Colonic mucosa (tissue), 4 donors: Measurements from ENCODE around the gene LETMD1. TPM values are rescaled to one million over a fixed set of nuclear protein-coding genes. Genes with fewer than 3 reads are reported as not detected.
"Not testable (repeated sequence)": the region's sequence is repeated elsewhere in the genome, so short reads cannot be mapped to it uniquely, and the experiment has no call there.

Experiments
- DNase-seq: peaks from one replicate; pipeline ENCODE4 v3.0.0-alpha.2; 2020
- H3K27ac ChIP-seq: fragments of 200-600 bp; one replicate; pipeline ENCODE4 v1.8.0; 2021
- H3K27me3 ChIP-seq: fragments of 200-600 bp; one replicate; pipeline ENCODE4 v1.8.0; 2021
- H3K36me3 ChIP-seq: fragments of 200-600 bp; one replicate; pipeline ENCODE4 v1.8.0; 2021
- H3K4me1 ChIP-seq: fragments of 200-600 bp; one replicate; pipeline ENCODE4 v1.8.0; 2021; ENCODE audit warnings: mild to moderate bottlenecking
- H3K4me3 ChIP-seq: fragments of 200-600 bp; one replicate; pipeline ENCODE4 v1.8.0; 2021
- H3K9ac ChIP-seq, 2 donors: one replicate each; pipeline ENCODE4 v1.7.0; 2013; ENCODE audit warnings: control low read depth in 2 of 2, low read depth in 2 of 2, low read length in 2 of 2
- H3K9me3 ChIP-seq: fragments of 200-600 bp; one replicate; pipeline ENCODE4 v1.8.0; 2021
- intact Hi-C: fragments of 100-400 bp; cut with DNase I; formaldehyde crosslinking; loops from one replicate; pipeline ENCODE4 v1.14.1; 2022
- total RNA-seq, 2 donors: library from RNA; stranded (reverse); fragmentation: NEBNext Ultra II Directional in 1 of 2; extraction: Animal tissue kit (Norgen Biotek cat#: 25700) in 1 of 2; gene quantifications; one replicate each; pipeline ENCODE4 v1.2.1, GENCODE V29; 2021
- TF ChIP-seq, protein P1 (sequence below): fragments of 200-600 bp; IDR thresholded peaks from one replicate; pipeline ENCODE4 v1.8.0; 2022; ENCODE audit warnings: antibody characterized with exemption, mild to moderate bottlenecking
- donor health status: healthy.
- donor health status: DM: no; HTN: no; CAD: no.
- donor health status: DM: no; HTN: no; CAD: no.

Gene LETMD1
- total RNA-seq, 2 donors from 2014 or later = 54.8 to 67.8 TPM

DNA sequence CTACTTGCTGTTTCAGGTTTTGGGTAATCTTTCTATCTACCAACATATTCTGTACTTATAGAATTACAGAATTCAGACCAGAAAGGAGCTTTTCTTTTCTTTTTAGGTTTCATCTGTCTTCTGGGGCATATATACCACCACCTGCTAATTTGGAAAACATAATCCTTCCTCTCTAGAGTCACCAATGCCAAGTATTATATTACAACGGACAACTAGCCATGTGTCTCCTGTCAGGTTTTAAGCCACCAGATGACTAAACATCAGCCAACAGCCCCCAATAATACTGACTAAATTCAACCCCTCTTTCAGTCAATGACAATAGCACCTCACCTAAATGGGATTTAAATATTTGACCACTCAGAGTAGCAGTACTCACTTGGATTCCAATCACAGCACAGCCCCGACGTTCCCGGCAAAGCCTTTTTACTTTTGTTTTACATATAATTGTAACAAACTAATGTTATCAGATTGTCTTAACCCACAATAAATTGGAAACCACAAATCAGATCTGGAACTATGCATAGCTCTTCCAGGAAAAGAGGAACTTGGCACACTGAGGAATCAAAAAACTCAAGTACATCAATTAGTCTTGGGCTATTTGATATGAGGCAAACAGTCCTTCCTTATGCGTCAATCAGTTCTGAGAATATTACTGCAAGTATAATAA lies 35.4 kb upstream of the LETMD1 start:
- no peaks in the 10 kb centered on the region for H3K9me3 ChIP-seq
- no peak overlapping the region for H3K27ac ChIP-seq
- no peak for DNase-seq
- no peaks in the 10 kb centered on the region for H3K36me3 ChIP-seq
- intact Hi-C loops = no loop called here
- no peak overlapping the region for H3K4me3 ChIP-seq
- TF ChIP-seq, protein P1, sequence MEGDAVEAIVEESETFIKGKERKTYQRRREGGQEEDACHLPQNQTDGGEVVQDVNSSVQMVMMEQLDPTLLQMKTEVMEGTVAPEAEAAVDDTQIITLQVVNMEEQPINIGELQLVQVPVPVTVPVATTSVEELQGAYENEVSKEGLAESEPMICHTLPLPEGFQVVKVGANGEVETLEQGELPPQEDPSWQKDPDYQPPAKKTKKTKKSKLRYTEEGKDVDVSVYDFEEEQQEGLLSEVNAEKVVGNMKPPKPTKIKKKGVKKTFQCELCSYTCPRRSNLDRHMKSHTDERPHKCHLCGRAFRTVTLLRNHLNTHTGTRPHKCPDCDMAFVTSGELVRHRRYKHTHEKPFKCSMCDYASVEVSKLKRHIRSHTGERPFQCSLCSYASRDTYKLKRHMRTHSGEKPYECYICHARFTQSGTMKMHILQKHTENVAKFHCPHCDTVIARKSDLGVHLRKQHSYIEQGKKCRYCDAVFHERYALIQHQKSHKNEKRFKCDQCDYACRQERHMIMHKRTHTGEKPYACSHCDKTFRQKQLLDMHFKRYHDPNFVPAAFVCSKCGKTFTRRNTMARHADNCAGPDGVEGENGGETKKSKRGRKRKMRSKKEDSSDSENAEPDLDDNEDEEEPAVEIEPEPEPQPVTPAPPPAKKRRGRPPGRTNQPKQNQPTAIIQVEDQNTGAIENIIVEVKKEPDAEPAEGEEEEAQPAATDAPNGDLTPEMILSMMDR = no peak
- no peaks in the 10 kb centered on the region for H3K27me3 ChIP-seq
- peaks cover 5% of the 10 kb centered on the region for H3K4me1 ChIP-seq
- H3K9ac ChIP-seq = no peak overlapping the region

- H3K9ac ChIP-seq = no peak overlapping the region
- TF ChIP-seq, protein P1 = no peak
- intact Hi-C loops = no loop called here
- H3K9me3 ChIP-seq = no peaks in the 10 kb centered on the region
- no peak overlapping the region for H3K27ac ChIP-seq
- H3K4me1 ChIP-seq = peaks cover 5% of the 10 kb centered on the region
- H3K36me3 ChIP-seq = no peaks in the 10 kb centered on the region
- H3K27me3 ChIP-seq = no peaks in the 10 kb centered on the region
- DNase-seq = no peak
- H3K4me3 ChIP-seq = no peak overlapping the region
Measured at GRCh38 chr12:51013441-51013840, 34.7 kb upstream of the LETMD1 start.

GRCh38 chr12:51014467-51014866 lies 33.7 kb upstream of the LETMD1 start:
- H3K27me3 ChIP-seq, H3K9ac ChIP-seq, H3K36me3 ChIP-seq, intact Hi-C loops, H3K9me3 ChIP-seq, H3K4me1 ChIP-seq, DNase-seq, H3K27ac ChIP-seq, H3K4me3 ChIP-seq: not testable (repeated sequence)

DNA sequence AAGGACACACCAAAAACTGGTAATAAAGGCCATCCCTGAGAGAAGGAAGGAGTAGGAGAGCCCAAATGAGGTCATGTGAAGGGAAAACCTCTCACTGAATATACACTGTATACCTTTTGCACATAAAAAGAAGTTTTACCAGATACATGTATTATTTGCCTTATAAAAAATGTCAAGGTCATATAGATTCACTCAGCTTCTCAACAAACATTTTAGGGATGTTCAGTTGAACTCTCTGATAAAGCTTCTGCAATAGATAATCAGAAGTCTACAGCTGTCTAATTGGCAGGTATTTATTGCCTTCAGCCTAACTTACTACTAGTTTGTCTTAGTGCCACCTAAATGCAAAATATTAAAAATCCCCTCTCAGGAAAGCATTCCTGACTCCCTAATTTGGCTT lies 30.7 kb upstream of the LETMD1 start:
- H3K9ac ChIP-seq = no peak overlapping the region
- no peaks in the 10 kb centered on the region for H3K9me3 ChIP-seq
- H3K4me3 ChIP-seq = no peak overlapping the region
- H3K27me3 ChIP-seq = no peaks in the 10 kb centered on the region
- H3K27ac ChIP-seq = no peak overlapping the region
- H3K4me1 ChIP-seq = no peaks in the 10 kb centered on the region
- TF ChIP-seq, protein P1 = no peak
- intact Hi-C loops = no loop called here
- no peak for DNase-seq
- no peaks in the 10 kb centered on the region for H3K36me3 ChIP-seq

GRCh38 chr12:51018956-51019355 lies 29.2 kb upstream of the LETMD1 start:
- no peaks in the 10 kb centered on the region for H3K9me3 ChIP-seq
- no peaks in the 10 kb centered on the region for H3K36me3 ChIP-seq
- H3K27ac ChIP-seq = no peak overlapping the region
- DNase-seq = no peak
- no peaks in the 10 kb centered on the region for H3K4me1 ChIP-seq
- no peak overlapping the region for H3K9ac ChIP-seq
- no peaks in the 10 kb centered on the region for H3K27me3 ChIP-seq
- intact Hi-C loops = no loop called here
- TF ChIP-seq, protein P1 = no peak
- no peak overlapping the region for H3K4me3 ChIP-seq

DNA sequence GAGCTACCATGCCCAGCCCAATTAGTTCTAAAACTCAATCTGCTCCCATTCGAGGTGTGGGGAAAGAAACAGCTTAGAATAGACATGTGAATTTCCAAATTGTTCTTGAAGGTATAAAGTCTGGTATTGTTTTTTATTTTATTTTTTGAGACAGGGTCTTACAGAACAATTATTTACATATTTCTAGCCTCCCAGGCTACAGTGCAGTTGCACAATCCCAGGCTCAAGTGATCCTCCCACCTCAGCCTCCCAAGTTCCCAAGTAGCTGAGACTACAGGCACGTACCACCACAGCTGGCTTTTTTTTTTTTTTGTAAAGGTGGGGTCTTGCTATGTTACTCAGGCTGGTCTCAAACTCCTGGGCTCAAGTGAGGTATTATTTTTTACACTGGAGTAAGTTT lies 28.2 kb upstream of the LETMD1 start:
- H3K27me3 ChIP-seq = no peaks in the 10 kb centered on the region
- H3K27ac ChIP-seq = no peak overlapping the region
- no peak for DNase-seq
- intact Hi-C loops = no loop called here
- TF ChIP-seq, protein P1 = no peak
- no peaks in the 10 kb centered on the region for H3K4me1 ChIP-seq
- no peaks in the 10 kb centered on the region for H3K9me3 ChIP-seq
- H3K4me3 ChIP-seq = no peak overlapping the region
- no peak overlapping the region for H3K9ac ChIP-seq
- no peaks in the 10 kb centered on the region for H3K36me3 ChIP-seq
